ENCODE measurements around the gene NR2C2AP.
A peak's percentile ranks its signal among the peaks of the same experiment; 100 is the strongest.
"Not testable (repeated sequence)": the region's sequence is repeated elsewhere in the genome, so short reads cannot be mapped to it uniquely, and the experiment has no call there.

Gene NR2C2AP

DNA sequence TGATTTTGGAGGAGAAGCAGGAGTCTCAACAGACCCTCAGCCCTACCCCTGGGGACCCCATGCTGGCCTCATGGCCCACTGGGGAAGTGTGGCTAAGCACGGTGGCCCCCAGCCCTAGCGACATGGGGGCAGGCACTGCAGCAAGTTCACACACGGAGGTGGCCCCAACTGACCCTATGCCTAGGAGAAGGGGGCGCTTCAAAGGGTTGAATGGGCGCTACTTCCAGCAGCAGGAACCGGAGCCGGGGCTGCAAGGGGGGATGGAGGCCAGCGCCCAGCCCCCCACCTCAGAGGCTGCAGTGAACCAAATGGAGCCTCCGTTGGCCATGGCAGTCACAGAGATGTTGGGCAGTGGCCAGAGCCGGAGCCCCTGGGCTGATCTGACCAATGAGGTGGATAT, 23.4 kb upstream of the NR2C2AP start:
- Histone ChIP-seq H3K9ac (ENCODE audit: low read depth, low read length) (no peak overlapping the region), H3K4me1 (ENCODE audit: insufficient read depth, low read length) (no peaks in the 10 kb centered on the region), H3K36me3 (ENCODE audit: insufficient read depth, low read depth, low read length) (no peaks in the 10 kb centered on the region), H3K4me3 (ENCODE audit: low read length) (no peak overlapping the region), H3K27ac (ENCODE audit: low read length) (no peak overlapping the region), H3K27me3 (ENCODE audit: insufficient read depth, low read length) (peaks cover 63% of the 10 kb centered on the region), H3K9me3 (ENCODE audit: insufficient read depth, low read depth, low read length) (no peaks in the 10 kb centered on the region)

- Histone ChIP-seq H3K9ac (ENCODE audit: low read depth, low read length) (no peak overlapping the region), H3K36me3 (ENCODE audit: insufficient read depth, low read depth, low read length) (no peaks in the 10 kb centered on the region), H3K9me3 (ENCODE audit: insufficient read depth, low read depth, low read length) (no peaks in the 10 kb centered on the region), H3K4me1 (ENCODE audit: insufficient read depth, low read length) (no peaks in the 10 kb centered on the region), H3K27ac (ENCODE audit: low read length) (no peak overlapping the region), H3K4me3 (ENCODE audit: low read length) (no peak overlapping the region), H3K27me3 (ENCODE audit: insufficient read depth, low read length) (peaks cover 64% of the 10 kb centered on the region)
Measured at GRCh38 chr19:19226204-19226603, 23.0 kb upstream of the NR2C2AP start.

DNA sequence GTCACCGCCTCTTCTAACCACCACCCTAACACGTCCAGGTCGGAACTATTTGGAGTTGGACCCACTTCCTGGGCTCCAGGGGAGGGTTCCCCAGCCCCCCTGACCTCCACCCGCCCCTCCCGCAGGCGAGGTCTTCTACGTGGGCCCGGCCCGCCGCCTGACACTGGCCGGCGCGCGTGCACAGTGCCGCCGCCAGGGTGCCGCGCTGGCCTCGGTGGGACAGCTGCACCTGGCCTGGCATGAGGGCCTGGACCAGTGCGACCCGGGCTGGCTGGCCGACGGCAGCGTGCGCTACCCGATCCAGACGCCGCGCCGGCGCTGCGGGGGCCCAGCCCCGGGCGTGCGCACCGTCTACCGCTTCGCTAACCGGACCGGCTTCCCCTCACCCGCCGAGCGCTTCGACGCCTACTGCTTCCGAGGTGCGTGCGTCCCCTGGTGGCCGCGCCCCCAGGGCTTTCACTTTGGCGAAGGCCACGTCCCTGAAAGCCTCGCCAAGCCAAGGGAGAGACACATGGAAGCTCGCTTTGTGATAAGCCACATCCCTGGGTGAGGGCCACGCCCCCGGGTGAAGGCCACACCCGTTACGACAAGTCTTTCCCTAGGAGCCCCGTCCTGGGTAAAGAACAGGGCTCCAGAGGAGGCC, 21.8 kb upstream of the NR2C2AP start:
- H3K9me3 ChIP-seq (ENCODE audit: insufficient read depth, low read depth, low read length), result no peaks in the 10 kb centered on the region
- no peaks in the 10 kb centered on the region for H3K4me1 ChIP-seq (ENCODE audit: insufficient read depth, low read length)
- no peak overlapping the region for H3K27ac ChIP-seq (ENCODE audit: low read length)
- no peak overlapping the region for H3K9ac ChIP-seq (ENCODE audit: low read depth, low read length)
- peaks cover 64% of the 10 kb centered on the region for H3K27me3 ChIP-seq (ENCODE audit: insufficient read depth, low read length)
- H3K4me3 ChIP-seq (ENCODE audit: low read length), result peak overlapping the region; percentile 57; the same call in 1 of the 2 replicates
- H3K36me3 ChIP-seq (ENCODE audit: insufficient read depth, low read depth, low read length), result no peaks in the 10 kb centered on the region

DNA sequence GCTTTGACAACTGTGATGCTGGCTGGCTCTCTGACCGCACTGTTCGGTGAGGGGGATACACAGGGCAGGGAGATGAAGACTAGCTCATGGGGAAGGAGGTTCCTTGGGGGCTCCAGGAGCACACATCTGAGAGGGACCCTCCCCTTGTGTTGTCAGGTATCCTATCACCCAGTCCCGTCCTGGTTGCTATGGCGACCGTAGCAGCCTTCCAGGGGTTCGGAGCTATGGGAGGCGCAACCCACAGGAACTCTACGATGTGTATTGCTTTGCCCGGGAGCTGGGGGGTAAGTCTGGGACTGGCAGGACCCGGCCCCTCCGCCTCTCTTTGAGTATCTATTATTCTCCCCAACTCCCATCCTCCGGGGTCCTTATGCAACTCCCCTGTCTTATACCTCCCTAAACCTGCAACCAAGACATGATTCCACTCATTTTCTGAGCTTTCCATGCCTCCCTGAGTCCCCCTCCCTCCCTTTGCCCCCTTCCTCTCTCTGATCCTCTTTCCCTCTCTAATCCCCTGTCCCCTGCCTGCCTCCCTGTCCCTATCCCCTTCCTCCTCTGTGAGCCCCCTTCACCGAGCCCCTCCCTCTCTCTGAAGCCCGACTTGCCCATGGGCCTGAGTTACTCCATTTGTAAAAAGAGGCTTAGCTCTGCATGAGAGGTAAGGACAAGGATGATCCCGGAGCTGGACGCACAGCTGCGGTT, 21.1 kb upstream of the NR2C2AP start:
- Histone ChIP-seq H3K4me3 (ENCODE audit: low read length) (peak overlapping the region; percentile 57; the same call in 1 of the 2 replicates), H3K4me1 (ENCODE audit: insufficient read depth, low read length) (no peaks in the 10 kb centered on the region), H3K27ac (ENCODE audit: low read length) (no peak overlapping the region), H3K36me3 (ENCODE audit: insufficient read depth, low read depth, low read length) (no peaks in the 10 kb centered on the region), H3K9me3 (ENCODE audit: insufficient read depth, low read depth, low read length) (no peaks in the 10 kb centered on the region), H3K27me3 (ENCODE audit: insufficient read depth, low read length) (peaks cover 61% of the 10 kb centered on the region), H3K9ac (ENCODE audit: low read depth, low read length) (no peak overlapping the region)

GRCh38 chr19:19223636-19224035, 20.4 kb upstream of the NR2C2AP start:
- H3K4me3 ChIP-seq (ENCODE audit: low read length), result no peak overlapping the region

GRCh38 chr19:19223060-19223459, 19.8 kb upstream of the NR2C2AP start:
- no peaks in the 10 kb centered on the region for H3K36me3 ChIP-seq (ENCODE audit: insufficient read depth, low read depth, low read length)
- H3K27me3 ChIP-seq (ENCODE audit: insufficient read depth, low read length), result peaks cover 51% of the 10 kb centered on the region
- H3K9ac ChIP-seq (ENCODE audit: low read depth, low read length), result no peak overlapping the region
- no peak overlapping the region for H3K27ac ChIP-seq (ENCODE audit: low read length)
- no peaks in the 10 kb centered on the region for H3K4me1 ChIP-seq (ENCODE audit: insufficient read depth, low read length)
- H3K9me3 ChIP-seq (ENCODE audit: insufficient read depth, low read depth, low read length), result no peaks in the 10 kb centered on the region
- H3K4me3 ChIP-seq (ENCODE audit: low read length), result no peak overlapping the region

More at GRCh38 chr19:19223636-19224035, 20.4 kb upstream of the NR2C2AP start:
- Histone ChIP-seq H3K9me3 (ENCODE audit: insufficient read depth, low read depth, low read length) (no peaks in the 10 kb centered on the region), H3K9ac (ENCODE audit: low read depth, low read length) (no peak overlapping the region), H3K27me3 (ENCODE audit: insufficient read depth, low read length) (peaks cover 57% of the 10 kb centered on the region), H3K27ac (ENCODE audit: low read length) (no peak overlapping the region), H3K36me3 (ENCODE audit: insufficient read depth, low read depth, low read length) (no peaks in the 10 kb centered on the region), H3K4me1 (ENCODE audit: insufficient read depth, low read length) (no peaks in the 10 kb centered on the region)

DNA sequence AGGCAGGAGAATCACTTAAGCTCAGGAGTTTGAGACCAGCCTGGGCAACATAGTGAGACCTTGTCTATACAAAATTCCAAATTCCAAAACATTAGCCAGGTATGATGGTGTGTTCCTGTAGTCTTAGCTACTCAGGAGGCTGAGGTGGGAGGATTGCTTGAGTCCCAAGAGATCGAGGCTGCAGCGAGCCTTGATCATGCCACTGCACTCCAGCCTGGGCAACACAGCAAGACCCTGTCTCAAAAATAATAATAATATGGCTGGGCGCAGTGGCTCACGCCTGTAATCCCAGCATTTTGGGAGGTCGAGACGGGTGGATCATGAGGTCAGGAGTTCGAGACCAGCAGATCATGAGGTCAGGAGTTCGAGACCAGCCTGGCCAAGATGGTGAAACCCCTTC, 17.8 kb upstream of the NR2C2AP start:
- H3K9ac ChIP-seq (ENCODE audit: low read depth, low read length); H3K4me3 ChIP-seq (ENCODE audit: low read length); H3K4me1 ChIP-seq (ENCODE audit: insufficient read depth, low read length); H3K36me3 ChIP-seq (ENCODE audit: insufficient read depth, low read depth, low read length); H3K9me3 ChIP-seq (ENCODE audit: insufficient read depth, low read depth, low read length); H3K27ac ChIP-seq (ENCODE audit: low read length): not testable (repeated sequence)
- peaks cover 35% of the 10 kb centered on the region for H3K27me3 ChIP-seq (ENCODE audit: insufficient read depth, low read length)

DNA sequence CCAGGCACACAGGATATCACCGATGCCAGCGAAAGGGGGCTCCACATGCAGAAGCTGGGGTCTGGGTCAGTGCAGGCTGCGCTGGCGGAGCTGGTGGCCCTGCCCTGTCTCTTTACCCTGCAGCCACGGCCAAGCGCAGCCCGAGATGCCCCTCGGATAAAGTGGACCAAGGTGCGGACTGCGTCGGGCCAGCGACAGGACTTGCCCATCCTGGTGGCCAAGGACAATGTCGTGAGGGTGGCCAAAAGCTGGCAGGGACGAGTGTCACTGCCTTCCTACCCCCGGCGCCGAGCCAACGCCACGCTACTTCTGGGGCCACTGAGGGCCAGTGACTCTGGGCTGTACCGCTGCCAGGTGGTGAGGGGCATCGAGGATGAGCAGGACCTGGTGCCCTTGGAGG, 15.7 kb upstream of the NR2C2AP start:
- H3K36me3 ChIP-seq (ENCODE audit: insufficient read depth, low read depth, low read length), result no peaks in the 10 kb centered on the region
- peaks cover 34% of the 10 kb centered on the region for H3K27me3 ChIP-seq (ENCODE audit: insufficient read depth, low read length)
- H3K9me3 ChIP-seq (ENCODE audit: insufficient read depth, low read depth, low read length), result no peaks in the 10 kb centered on the region
- no peak overlapping the region for H3K27ac ChIP-seq (ENCODE audit: low read length)
- H3K4me1 ChIP-seq (ENCODE audit: insufficient read depth, low read length), result no peaks in the 10 kb centered on the region
- H3K4me3 ChIP-seq (ENCODE audit: low read length), result no peak overlapping the region
- H3K9ac ChIP-seq (ENCODE audit: low read depth, low read length), result no peak overlapping the region

- no peaks in the 10 kb centered on the region for H3K9me3 ChIP-seq (ENCODE audit: insufficient read depth, low read depth, low read length)
- no peak overlapping the region for H3K27ac ChIP-seq (ENCODE audit: low read length)
- H3K36me3 ChIP-seq (ENCODE audit: insufficient read depth, low read depth, low read length), result no peaks in the 10 kb centered on the region
- H3K9ac ChIP-seq (ENCODE audit: low read depth, low read length), result no peak overlapping the region
- H3K4me1 ChIP-seq (ENCODE audit: insufficient read depth, low read length), result no peaks in the 10 kb centered on the region
- peaks cover 43% of the 10 kb centered on the region for H3K27me3 ChIP-seq (ENCODE audit: insufficient read depth, low read length)
- H3K4me3 ChIP-seq (ENCODE audit: low read length), result peak overlapping the region; percentile 4; the same call in 1 of the 2 replicates
Measured at GRCh38 chr19:19217099-19217498, 13.9 kb upstream of the NR2C2AP start.

DNA sequence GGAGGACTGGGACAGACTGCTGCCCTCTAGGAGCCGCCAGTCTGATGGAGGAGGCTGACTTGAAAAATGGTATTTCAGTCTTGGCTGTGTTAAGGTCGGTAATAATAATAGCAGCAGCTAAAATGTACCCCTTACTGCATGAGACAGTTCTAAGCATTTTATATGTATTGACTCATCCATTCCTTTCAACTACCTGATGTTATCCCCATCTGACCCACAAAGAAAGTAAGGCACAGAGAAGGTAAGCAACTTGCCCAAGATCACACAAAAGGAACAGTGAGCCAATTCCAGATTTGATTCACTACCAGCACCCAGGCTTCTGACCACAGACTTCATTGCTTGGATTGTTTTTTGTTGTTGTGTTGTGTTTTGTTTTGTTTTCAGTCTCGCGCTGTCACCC, 12.6 kb upstream of the NR2C2AP start:
- Histone ChIP-seq H3K4me3 (ENCODE audit: low read length) (no peak overlapping the region), H3K4me1 (ENCODE audit: insufficient read depth, low read length) (no peaks in the 10 kb centered on the region), H3K27me3 (ENCODE audit: insufficient read depth, low read length) (peaks cover 51% of the 10 kb centered on the region), H3K9ac (ENCODE audit: low read depth, low read length) (no peak overlapping the region), H3K36me3 (ENCODE audit: insufficient read depth, low read depth, low read length) (no peaks in the 10 kb centered on the region), H3K9me3 (ENCODE audit: insufficient read depth, low read depth, low read length) (no peaks in the 10 kb centered on the region), H3K27ac (ENCODE audit: low read length) (no peak overlapping the region)

DNA sequence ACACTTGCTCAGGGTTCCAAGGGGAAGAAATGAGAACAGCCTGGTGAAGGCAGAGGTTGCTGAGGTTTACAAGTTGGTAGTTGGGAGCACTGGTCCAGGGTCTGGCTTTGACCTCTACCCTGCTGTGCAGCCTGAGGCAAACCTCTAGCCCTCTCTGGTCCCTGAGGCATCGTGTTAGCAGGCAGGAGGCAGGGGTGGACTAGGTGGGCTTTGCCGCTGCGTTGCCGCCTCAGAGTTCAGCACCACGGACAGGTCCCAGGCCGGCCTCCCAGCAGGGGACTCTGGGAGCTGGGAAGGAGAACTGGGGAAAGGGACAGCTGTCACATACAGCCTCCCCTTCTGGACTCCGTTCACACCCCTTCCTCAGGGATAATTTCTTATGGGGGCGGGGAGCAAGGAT, 11.7 kb upstream of the NR2C2AP start:
- H3K27ac ChIP-seq (ENCODE audit: low read length), result no peak overlapping the region
- H3K9me3 ChIP-seq (ENCODE audit: insufficient read depth, low read depth, low read length), result no peaks in the 10 kb centered on the region
- H3K4me3 ChIP-seq (ENCODE audit: low read length), result no peak overlapping the region
- H3K9ac ChIP-seq (ENCODE audit: low read depth, low read length), result no peak overlapping the region
- H3K4me1 ChIP-seq (ENCODE audit: insufficient read depth, low read length), result no peaks in the 10 kb centered on the region
- H3K36me3 ChIP-seq (ENCODE audit: insufficient read depth, low read depth, low read length), result no peaks in the 10 kb centered on the region
- peaks cover 60% of the 10 kb centered on the region for H3K27me3 ChIP-seq (ENCODE audit: insufficient read depth, low read length)

- Histone ChIP-seq H3K4me3 (ENCODE audit: low read length) (no peak overlapping the region), H3K36me3 (ENCODE audit: insufficient read depth, low read depth, low read length) (no peaks in the 10 kb centered on the region), H3K27me3 (ENCODE audit: insufficient read depth, low read length) (peaks cover 68% of the 10 kb centered on the region), H3K9ac (ENCODE audit: low read depth, low read length) (no peak overlapping the region), H3K27ac (ENCODE audit: low read length) (no peak overlapping the region), H3K9me3 (ENCODE audit: insufficient read depth, low read depth, low read length) (no peaks in the 10 kb centered on the region), H3K4me1 (ENCODE audit: insufficient read depth, low read length) (no peaks in the 10 kb centered on the region)
Measured at GRCh38 chr19:19214159-19214490, 10.9 kb upstream of the NR2C2AP start.
